K562 (cell line): ENCODE measurements around the gene ORAI2. TPM values are rescaled to one million over a fixed set of nuclear protein-coding genes. Genes with fewer than 3 reads are reported as not detected.
"Not testable (repeated sequence)": the region's sequence is repeated elsewhere in the genome, so short reads cannot be mapped to it uniquely, and the experiment has no call there.

ENCODE experiments used
- ATAC-seq: fragments of 200-7000 bp; cut with Tn5 transposase; 3 replicates; pipeline ENCODE4 v1.9.1; 2020; ENCODE audit warnings: moderate library complexity
- BruUV-seq: library from RNA; stranded (reverse); fragments of 400-500 nt; replicated peaks from 2 replicates; lab custom pipeline; 2021; lab: Mats Ljungman, UMichigan
- CTCF ChIA-PET: fragments of 300-600 bp; formaldehyde crosslinking; extraction: SDS; loops from one replicate; lab custom pipeline; 2021; ENCODE audit warnings: low intra/inter-chr PET ratio; lab: Yijun Ruan, JAX
- POLR2A ChIA-PET: fragments of 300-600, 350-650 bp; sonication (Branson Sonifier 250); formaldehyde crosslinking; extraction: SDS; loops from one replicate; lab custom pipeline; 2021; ENCODE audit warnings: antibody characterized with exemption, inconsistent platforms; lab: Yijun Ruan, JAX
- DNase-seq, 4 experiments: peaks; one replicate each; pipeline versions ENCODE4 v3.0.0 to v3.0.0-alpha.2; 2011 to 2018; ENCODE audit warnings: low spot score in 3 of 4, mixed read lengths in 3 of 4; ENCODE audit errors: extremely low read depth in 1 of 4
- FAIRE-seq: peaks from 2 replicates; lab custom pipeline; 2011; peaks lifted over from hg19 to GRCh38; lab: Jason Lieb, UNC
- H2AFZ ChIP-seq: 2 replicates; pipeline ENCODE4 v1.6.0; 2011; ENCODE audit warnings: low read depth, low read length, control low read depth, inconsistent platforms
- H3K27ac ChIP-seq: fragments of 200-600 bp; 3 replicates; pipeline ENCODE4 v1.8.0; 2011; ENCODE audit warnings: low read depth, mild to moderate bottlenecking, control low read depth, inconsistent platforms, low read length, moderate library complexity, mixed read lengths; ENCODE audit errors: extremely low read depth
- H3K27me3 ChIP-seq, 2 experiments: fragments of 300-600 bp in 1 of 2; 2 replicates in 1 of 2; 3 replicates in 1 of 2; pipeline versions ENCODE4 v1.6.0 to v1.8.0; 2011; ENCODE audit warnings: inconsistent platforms in 2 of 2, low read length in 2 of 2, mild to moderate bottlenecking in 1 of 2, mixed read lengths in 1 of 2, moderate library complexity in 1 of 2; ENCODE audit not compliant: control insufficient read depth in 2 of 2, insufficient read depth in 2 of 2
- H3K36me3 ChIP-seq: fragments of 300-600 bp; 3 replicates; pipeline ENCODE4 v1.8.0; 2011; ENCODE audit warnings: mild to moderate bottlenecking, low read length, inconsistent platforms; ENCODE audit not compliant: control insufficient read depth, insufficient read depth
- H3K4me1 ChIP-seq, 2 experiments: fragments of 200-600 bp in 1 of 2; replicated peaks in 1 of 2; 2 replicates in 1 of 2; 3 replicates in 1 of 2; pipeline versions ENCODE4 v1.5.1 to v1.8.0; 2011; ENCODE audit warnings: inconsistent platforms in 2 of 2, low read length in 2 of 2, mild to moderate bottlenecking in 1 of 2, mixed read lengths in 1 of 2, moderate library complexity in 1 of 2; ENCODE audit not compliant: control insufficient read depth in 2 of 2, insufficient read depth in 2 of 2
- H3K4me2 ChIP-seq: 2 replicates; pipeline ENCODE4 v1.6.1; 2011; ENCODE audit warnings: low read length, control low read depth, inconsistent platforms, mixed read lengths; ENCODE audit not compliant: insufficient read depth
- H3K4me3 ChIP-seq: fragments of 200-600 bp; sonication (generic), shearing (Covaris generic); 2 replicates; pipeline ENCODE4 v1.5.1; 2016; ENCODE audit warnings: control low read depth, inconsistent platforms
- H3K79me2 ChIP-seq: fragments of 200-600 bp; 3 replicates; pipeline ENCODE4 v1.8.0; 2011; ENCODE audit warnings: low read length, inconsistent platforms; ENCODE audit not compliant: control insufficient read depth, insufficient read depth
- H3K9ac ChIP-seq, 2 experiments: 2 replicates each; pipeline versions ENCODE4 v1.6.0 to v1.6.1; 2011; ENCODE audit warnings: low read depth in 2 of 2, low read length in 2 of 2, control low read depth in 1 of 2, inconsistent platforms in 1 of 2, mild to moderate bottlenecking in 1 of 2, mixed read lengths in 1 of 2; ENCODE audit not compliant: insufficient read depth in 1 of 2
- H3K9me1 ChIP-seq: one replicate; pipeline ENCODE4 v1.6.0; 2011; ENCODE audit warnings: inconsistent platforms, mild to moderate bottlenecking, low read length, moderate library complexity; ENCODE audit not compliant: control insufficient read depth, insufficient read depth
- H3K9me3 ChIP-seq: replicated peaks from 2 replicates; pipeline ENCODE4 v1.5.1; 2011; ENCODE audit warnings: low read depth, low read length, inconsistent platforms; ENCODE audit not compliant: control insufficient read depth, insufficient read depth
- H4K20me1 ChIP-seq: replicated peaks from 2 replicates; pipeline ENCODE4 v1.6.1; 2011; ENCODE audit warnings: low read length, inconsistent platforms, mixed read lengths; ENCODE audit not compliant: control insufficient read depth, insufficient read depth
- MAZ ChIP-seq, 2 experiments: fragments of 450-650 bp in 1 of 2; sonication (generic) in 1 of 2; formaldehyde crosslinking; IDR thresholded peaks in 1 of 2; conservative IDR thresholded peaks in 1 of 2; 2 replicates each; pipeline versions ENCODE4 v1.4.0 to v1.5.0; 2020; ENCODE audit warnings: mild to moderate bottlenecking in 1 of 2, missing genetic modification reagents in 1 of 2
- MBD2 ChIP-seq: sonication (generic); IDR thresholded peaks from 2 replicates; pipeline ENCODE4 v1.6.1; 2016; ENCODE audit warnings: low read depth, borderline replicate concordance
- POLR2G ChIP-seq: fragments of 200-400 bp; formaldehyde crosslinking; IDR thresholded peaks from 2 replicates; pipeline ENCODE4 v1.6.1; 2017; ENCODE audit warnings: low read depth, mild to moderate bottlenecking, antibody characterized with exemption, low read length, moderate library complexity
- RBBP5 ChIP-seq: fragments of 200-600 bp; sonication (generic); IDR thresholded peaks from 2 replicates; pipeline ENCODE4 v1.6.1; 2012; ENCODE audit warnings: borderline replicate concordance, mild to moderate bottlenecking, low read length, control low read depth, inconsistent platforms; ENCODE audit not compliant: insufficient read depth, poor library complexity, severe bottlenecking
- YY1 ChIP-seq, 3 experiments: IDR thresholded peaks; 2 replicates each; pipeline ENCODE4 v1.6.1; 2011; ENCODE audit warnings: low read length in 2 of 3, mild to moderate bottlenecking in 2 of 3, moderate library complexity in 2 of 3, borderline replicate concordance in 1 of 3, control low read depth in 1 of 3, low read depth in 1 of 3; ENCODE audit not compliant: insufficient read depth in 3 of 3, insufficient replicate concordance in 2 of 3, control insufficient read depth in 1 of 3, insufficient read length in 1 of 3; ENCODE audit errors: extremely low read depth in 1 of 3
- WGBS: fragments of 100-300 bp; shearing (Covaris generic); methylation state at CpG from one replicate; pipeline ENCODE4 v1.1.6; 2016; ENCODE audit warnings: low coverage, mixed read lengths; ENCODE audit not compliant: insufficient coverage; ENCODE audit errors: missing lambda C conversion rate; 5-methylcytosine and 5-hydroxymethylcytosine counted together
- in situ Hi-C: fragments of 300-500 bp; cut with MboI; formaldehyde crosslinking; loops from 4 replicates; pipeline ENCODE4 v1.15.0; 2018; ENCODE audit warnings: inconsistent platforms, mixed read lengths
- intact Hi-C: fragments of 100-400 bp; cut with micrococcal nuclease; formaldehyde crosslinking; loops from 2 replicates; pipeline ENCODE4 v1.14.2; 2022
- polyA plus RNA-seq, 8 experiments: library from polyadenylated mRNA; depleted of rRNA in 4 of 8; stranded (reverse) in 5 of 8; unstranded in 3 of 8; fragments of >200 nt; fragmentation: Nextera tagmentation in 2 of 8; fragmentation: Illumina TruSeq in 1 of 8; extraction: Ambion mirVana in 2 of 8; extraction: Trizol in 1 of 8; gene quantifications; 2 replicates each; pipeline versions ENCODE4 v1.2.1 to v1.2.3, GENCODE V29; 2011 to 2014; ENCODE audit warnings: inconsistent platforms in 1 of 8, missing spikeins in 1 of 8
- total RNA-seq, 7 experiments: library from RNA; depleted of rRNA in 6 of 7; stranded (reverse); fragments of >200 nt in 6 of 7; fragmentation: Illumina TruSeq in 2 of 7; extraction: Trizol in 2 of 7; gene quantifications; 2 replicates each; pipeline versions ENCODE4 v1.2.1 to v1.2.3, GENCODE V29; 2011 to 2021; ENCODE audit warnings: low replicate concordance in 1 of 7
- TF ChIP-seq, protein P1 (sequence below), 3 experiments: fragments of 200-800 bp in 1 of 3; fragments of 250-450 bp in 1 of 3; fragments of 450-650 bp in 1 of 3; sonication (Bioruptor Pico) in 1 of 3; sonication (Bioruptor generic) in 1 of 3; formaldehyde crosslinking in 1 of 3; IDR thresholded peaks; 2 replicates each; pipeline versions ENCODE4 v1.6.1 to v1.8.0; 2016 to 2022; ENCODE audit warnings: mild to moderate bottlenecking in 2 of 3, missing genetic modification characterization in 2 of 3, missing compliant biosample characterization in 1 of 3, moderate library complexity in 1 of 3
- TF ChIP-seq, protein P2 (sequence below): conservative IDR thresholded peaks from 2 replicates; pipeline ENCODE4 v1.6.1; 2011; ENCODE audit warnings: low read depth, mild to moderate bottlenecking, low read length; ENCODE audit not compliant: control insufficient read depth
- TF ChIP-seq, protein P3 (sequence below): fragments of 200-800 bp; sonication (Bioruptor generic); IDR thresholded peaks from 2 replicates; pipeline ENCODE4 v1.6.1; 2017; ENCODE audit warnings: missing genetic modification characterization, missing compliant biosample characterization

Gene ORAI2
- total and polyA plus RNA-seq, 9 of the 15 experiments (the other 6 are each of a cell fraction or from before 2014, with no cell fraction given), result 1.1 to 27.7 (median 9.2) TPM

DNA sequence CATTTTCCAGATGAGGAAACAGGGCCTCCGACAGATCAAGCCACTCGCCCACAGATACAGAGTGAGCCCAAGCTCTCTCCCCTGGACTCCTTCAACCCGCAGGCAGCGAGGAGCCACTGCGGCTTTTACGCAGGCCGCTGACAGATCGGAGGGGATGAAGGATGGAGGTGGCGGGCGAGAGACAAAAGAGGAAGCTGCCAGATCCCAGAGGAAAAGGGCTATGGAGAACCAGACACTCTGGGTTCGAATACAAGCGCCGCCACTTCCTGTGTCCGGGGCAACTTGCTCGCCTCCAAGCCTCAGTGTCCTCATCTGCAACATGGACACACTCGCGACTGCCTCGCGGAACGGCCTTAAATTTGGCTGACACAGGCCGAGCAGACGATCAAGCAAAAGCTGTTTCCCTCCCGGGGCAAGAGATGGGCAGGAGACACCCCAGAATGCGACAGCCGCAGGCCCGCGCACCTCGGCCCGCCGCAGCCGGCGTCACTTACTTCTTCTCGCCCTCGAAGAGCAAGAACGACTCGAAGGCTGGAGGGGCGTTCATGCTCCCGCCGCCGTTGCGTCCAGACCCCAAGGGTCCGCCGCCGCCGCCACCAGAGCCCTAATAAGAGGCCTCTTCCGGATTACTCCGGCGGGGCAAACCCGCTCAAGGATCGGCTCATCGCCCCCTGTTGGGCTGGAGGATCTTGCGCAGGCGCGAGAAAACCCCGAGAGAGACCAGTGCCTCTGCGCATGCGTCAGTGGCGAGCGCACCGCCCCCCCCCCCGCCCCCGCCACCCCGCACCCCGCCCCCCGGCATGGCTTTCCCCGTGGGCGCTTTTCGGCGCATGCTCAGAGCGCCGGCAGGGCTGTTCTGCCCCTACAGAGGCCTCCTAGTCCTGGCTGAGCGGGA is 45.2 kb downstream of the ORAI2 start, which contains the start of gene POLR2J (continued):
- TF ChIP-seq, protein P1, sequence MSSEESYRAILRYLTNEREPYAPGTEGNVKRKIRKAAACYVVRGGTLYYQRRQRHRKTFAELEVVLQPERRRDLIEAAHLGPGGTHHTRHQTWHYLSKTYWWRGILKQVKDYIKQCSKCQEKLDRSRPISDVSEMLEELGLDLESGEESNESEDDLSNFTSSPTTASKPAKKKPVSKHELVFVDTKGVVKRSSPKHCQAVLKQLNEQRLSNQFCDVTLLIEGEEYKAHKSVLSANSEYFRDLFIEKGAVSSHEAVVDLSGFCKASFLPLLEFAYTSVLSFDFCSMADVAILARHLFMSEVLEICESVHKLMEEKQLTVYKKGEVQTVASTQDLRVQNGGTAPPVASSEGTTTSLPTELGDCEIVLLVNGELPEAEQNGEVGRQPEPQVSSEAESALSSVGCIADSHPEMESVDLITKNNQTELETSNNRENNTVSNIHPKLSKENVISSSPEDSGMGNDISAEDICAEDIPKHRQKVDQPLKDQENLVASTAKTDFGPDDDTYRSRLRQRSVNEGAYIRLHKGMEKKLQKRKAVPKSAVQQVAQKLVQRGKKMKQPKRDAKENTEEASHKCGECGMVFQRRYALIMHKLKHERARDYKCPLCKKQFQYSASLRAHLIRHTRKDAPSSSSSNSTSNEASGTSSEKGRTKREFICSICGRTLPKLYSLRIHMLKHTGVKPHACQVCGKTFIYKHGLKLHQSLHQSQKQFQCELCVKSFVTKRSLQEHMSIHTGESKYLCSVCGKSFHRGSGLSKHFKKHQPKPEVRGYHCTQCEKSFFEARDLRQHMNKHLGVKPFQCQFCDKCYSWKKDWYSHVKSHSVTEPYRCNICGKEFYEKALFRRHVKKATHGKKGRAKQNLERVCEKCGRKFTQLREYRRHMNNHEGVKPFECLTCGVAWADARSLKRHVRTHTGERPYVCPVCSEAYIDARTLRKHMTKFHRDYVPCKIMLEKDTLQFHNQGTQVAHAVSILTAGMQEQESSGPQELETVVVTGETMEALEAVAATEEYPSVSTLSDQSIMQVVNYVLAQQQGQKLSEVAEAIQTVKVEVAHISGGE (CRISPR knock-in tag; IDR thresholded peaks at IDR 0.05), result peak in 1 of 3 experiments; percentile 51; a peak in 1 of 6 replicates
- TF ChIP-seq YY1 (IDR thresholded peaks at IDR 0.05; ENCODE audit: borderline replicate concordance in 1 of 3, control insufficient read depth in 1 of 3, extremely low read depth in 1 of 3, insufficient read depth in 3 of 3, insufficient read length in 1 of 3, insufficient replicate concordance in 2 of 3, low read depth in 1 of 3, low read length in 2 of 3) (peak in 1 of 3 experiments; percentile 30), MBD2 (0 out of 2 replicates have a peak, but pooled peaks have one; percentile 33), POLR2G (peak; percentile 75), RBBP5 (peak; percentile 34), MAZ (CRISPR knock-in tag; conservative IDR thresholded peaks at IDR 0.05 in 1 of 2, IDR thresholded peaks at IDR 0.05 in 1 of 2) (peak in 1 of 2 experiments; percentile 46; a peak in 1 of 4 replicates)
- TF ChIP-seq, protein P2, sequence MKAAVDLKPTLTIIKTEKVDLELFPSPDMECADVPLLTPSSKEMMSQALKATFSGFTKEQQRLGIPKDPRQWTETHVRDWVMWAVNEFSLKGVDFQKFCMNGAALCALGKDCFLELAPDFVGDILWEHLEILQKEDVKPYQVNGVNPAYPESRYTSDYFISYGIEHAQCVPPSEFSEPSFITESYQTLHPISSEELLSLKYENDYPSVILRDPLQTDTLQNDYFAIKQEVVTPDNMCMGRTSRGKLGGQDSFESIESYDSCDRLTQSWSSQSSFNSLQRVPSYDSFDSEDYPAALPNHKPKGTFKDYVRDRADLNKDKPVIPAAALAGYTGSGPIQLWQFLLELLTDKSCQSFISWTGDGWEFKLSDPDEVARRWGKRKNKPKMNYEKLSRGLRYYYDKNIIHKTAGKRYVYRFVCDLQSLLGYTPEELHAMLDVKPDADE, result 0 out of 2 replicates have a peak, but pooled peaks have one; percentile 44
- TF ChIP-seq, protein P3, sequence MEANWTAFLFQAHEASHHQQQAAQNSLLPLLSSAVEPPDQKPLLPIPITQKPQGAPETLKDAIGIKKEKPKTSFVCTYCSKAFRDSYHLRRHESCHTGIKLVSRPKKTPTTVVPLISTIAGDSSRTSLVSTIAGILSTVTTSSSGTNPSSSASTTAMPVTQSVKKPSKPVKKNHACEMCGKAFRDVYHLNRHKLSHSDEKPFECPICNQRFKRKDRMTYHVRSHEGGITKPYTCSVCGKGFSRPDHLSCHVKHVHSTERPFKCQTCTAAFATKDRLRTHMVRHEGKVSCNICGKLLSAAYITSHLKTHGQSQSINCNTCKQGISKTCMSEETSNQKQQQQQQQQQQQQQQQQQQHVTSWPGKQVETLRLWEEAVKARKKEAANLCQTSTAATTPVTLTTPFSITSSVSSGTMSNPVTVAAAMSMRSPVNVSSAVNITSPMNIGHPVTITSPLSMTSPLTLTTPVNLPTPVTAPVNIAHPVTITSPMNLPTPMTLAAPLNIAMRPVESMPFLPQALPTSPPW (CRISPR knock-in tag), result peak; percentile 80

DNA sequence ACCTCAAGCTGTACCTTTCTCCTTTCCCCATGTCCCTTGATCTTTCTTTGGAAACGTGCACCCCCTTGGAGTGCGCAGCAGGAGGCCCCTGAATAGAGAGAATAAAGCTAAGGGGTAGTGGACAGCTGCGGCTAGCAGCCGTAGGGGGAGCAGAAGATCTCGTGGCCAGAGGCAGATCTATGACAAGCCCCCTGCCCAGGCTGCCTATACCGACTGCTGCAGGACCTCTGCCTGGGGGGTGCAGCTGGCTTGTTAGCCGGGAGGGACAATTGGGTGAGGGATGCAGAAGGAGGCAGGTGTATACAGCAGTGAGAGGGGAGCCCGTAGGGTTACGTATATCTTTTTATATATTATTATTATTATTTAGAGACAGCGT is 45.8 kb downstream of the ORAI2 start:
- H3K4me2 ChIP-seq, H3K36me3 ChIP-seq, H3K79me2 ChIP-seq, FAIRE-seq, DNase-seq, H3K9me3 ChIP-seq, H3K9ac ChIP-seq, POLR2A ChIA-PET, H3K4me1 ChIP-seq, H4K20me1 ChIP-seq, H3K9me1 ChIP-seq, H3K27ac ChIP-seq, H3K4me3 ChIP-seq, H3K27me3 ChIP-seq, intact Hi-C loops, CTCF ChIA-PET: not testable (repeated sequence)
- TSS peak; percentile 80 for BruUV-seq
- ATAC-seq, result peak; percentile 64
- in situ Hi-C loops, result loop anchor here (25.0 kb wide), 1 partner anchor 583 kb away; the partner anchor contains the start of gene FBXL13
- 0% methylated on average over 2 of the region's 10 CpGs for whole genome bisulfite sequencing
- peak overlapping the region; percentile 84 for H2AFZ ChIP-seq
